ENCODE results near the gene CATSPERD. TPM values are rescaled to one million over a fixed set of nuclear protein-coding genes. Genes with fewer than 3 reads are reported as not detected.
A peak's percentile ranks its signal among the peaks of the same experiment; 100 is the strongest.

Gene CATSPERD
- total RNA-seq, 2 experiments from 2014 or later: not detected

GRCh38 chr19:5790559-5791520 lies 70.4 kb downstream of the CATSPERD start, which contains the start of gene DUS3L:
Gene DUS3L, minus strand, starts transcription at chr19:5791163. Its CDS starts 22 bp downstream, at chr19:5791141.
- peak; percentile 98 for DNase-seq
- POLR2A ChIA-PET: interaction anchor here (0.5 to 1.4 kb wide), 5 partner anchors 37 to 185 kb away, joined by 3 to 6 read pairs (median 3); partner anchors contain the start of genes NDUFA11 and RPL36
- Mint-ChIP-seq H3K27ac (peak within 1 kb of the TSS; percentile 100), H3K27me3 (no peaks in the 10 kb centered on the region), H3K9me3 (ENCODE audit: low read depth) (no peaks in the 10 kb centered on the region), H3K4me3 (peak within 1 kb of the TSS; percentile 98), H3K4me1 (peaks cover 13% of the 10 kb centered on the region), H3K36me3 (ENCODE audit: low read depth) (peaks cover 30% of the 10 kb centered on the region)
- intact Hi-C loops (cut with DNase I, micrococcal nuclease): loop anchor here (1.0 to 2.0 kb wide), 18 partner anchors 13 to 822 kb away; partner anchors contain the start of genes CATSPERD (in 2 of the 2), LONP1 (in 2 of the 2), MICOS13 (in 2 of the 2) and RPL36 (in 2 of the 2)
- CTCF ChIA-PET: interaction anchor here (1.1 to 4.3 kb wide), 3 partner anchors 13 to 101 kb away, joined by 4 to 15 read pairs (median 14); partner anchors contain the start of genes CATSPERD, LONP1, NRTN and RPL36
- ATAC-seq: peak; percentile 97

- no peak for DNase-seq
- Mint-ChIP-seq H3K36me3 (ENCODE audit: low read depth) (peaks cover 16% of the 10 kb centered on the region), H3K4me1 (peaks cover 13% of the 10 kb centered on the region), H3K4me3 (no peak overlapping the region), H3K27ac (no peak overlapping the region), H3K9me3 (ENCODE audit: low read depth) (no peaks in the 10 kb centered on the region), H3K27me3 (no peaks in the 10 kb centered on the region)
- no peak for ATAC-seq
- ChIA-PET POLR2A (interaction anchor here (0.7 kb wide), 1 partner anchor 73 kb away, joined by 3 read pairs; no protein-coding TSS in a partner anchor), CTCF (interaction anchor here (0.6 to 4.3 kb wide), 5 partner anchors 12 to 625 kb away, joined by 3 to 15 read pairs (median 4); partner anchors contain the start of genes NRTN and RPL36)
- intact Hi-C loops (cut with DNase I, micrococcal nuclease): no loop called here
Measured at GRCh38 chr19:5792224-5792623, 71.8 kb downstream of the CATSPERD start.

- ATAC-seq: no peak
- Mint-ChIP-seq H3K4me1 (peaks cover 13% of the 10 kb centered on the region), H3K27ac (no peak overlapping the region), H3K27me3 (no peaks in the 10 kb centered on the region), H3K36me3 (ENCODE audit: low read depth) (peaks cover 13% of the 10 kb centered on the region), H3K4me3 (no peak overlapping the region), H3K9me3 (ENCODE audit: low read depth) (no peaks in the 10 kb centered on the region)
- CTCF ChIA-PET: interaction anchor here (0.7 to 3.8 kb wide), 6 partner anchors 11 to 102 kb away, joined by 3 to 37 read pairs (median 3); partner anchors contain the start of gene NRTN
- POLR2A ChIA-PET: no interaction called here
- intact Hi-C loops (cut with DNase I, micrococcal nuclease): no loop called here
- DNase-seq: no peak
Measured at GRCh38 chr19:5793188-5793587, 72.8 kb downstream of the CATSPERD start.

GRCh38 chr19:5795382-5795919 lies 75.0 kb downstream of the CATSPERD start:
- H3K9me3 Mint-ChIP-seq (ENCODE audit: low read depth): no peaks in the 10 kb centered on the region
- no peak overlapping the region for H3K27ac Mint-ChIP-seq
- H3K36me3 Mint-ChIP-seq (ENCODE audit: low read depth): peaks cover under 1% of the 10 kb centered on the region
- CTCF ChIA-PET: interaction anchor here (0.9 to 3.8 kb wide), 3 partner anchors 8 to 32 kb away, joined by 3 to 37 read pairs (median 8); partner anchors contain the start of gene NRTN
- intact Hi-C loops (cut with DNase I, micrococcal nuclease): no loop called here
- DNase-seq (no peak), ATAC-seq (no peak)
- peaks cover 4% of the 10 kb centered on the region for H3K4me1 Mint-ChIP-seq
- no peak overlapping the region for H3K4me3 Mint-ChIP-seq
- H3K27me3 Mint-ChIP-seq: peaks cover 4% of the 10 kb centered on the region
- POLR2A ChIA-PET: interaction anchor here (1.1 kb wide), 1 partner anchor 9 kb away, joined by 3 read pairs; no protein-coding TSS in a partner anchor

GRCh38 chr19:5798244-5798643 lies 77.8 kb downstream of the CATSPERD start:
- CTCF ChIA-PET: no interaction called here

GRCh38 chr19:5799247-5800241 lies 79.1 kb downstream of the CATSPERD start:
- H3K36me3 Mint-ChIP-seq (ENCODE audit: low read depth): no peaks in the 10 kb centered on the region
- H3K27ac Mint-ChIP-seq: no peak overlapping the region
- ChIA-PET CTCF (interaction anchor here (0.9 kb wide), 1 partner anchor 224 kb away, joined by 3 read pairs; no protein-coding TSS in a partner anchor), POLR2A (no interaction called here)
- ATAC-seq: no peak
- H3K9me3 Mint-ChIP-seq (ENCODE audit: low read depth): no peaks in the 10 kb centered on the region
- no peak for DNase-seq
- H3K4me3 Mint-ChIP-seq: no peak overlapping the region
- peaks cover 18% of the 10 kb centered on the region for H3K27me3 Mint-ChIP-seq
- intact Hi-C loops (cut with DNase I, micrococcal nuclease): loop anchor here in 1 of 2 experiments (5.0 kb wide), 1 partner anchor 163 kb away; no protein-coding TSS in a partner anchor
- peaks cover 20% of the 10 kb centered on the region for H3K4me1 Mint-ChIP-seq

More at GRCh38 chr19:5798244-5798643, 77.8 kb downstream of the CATSPERD start:
- peaks cover 17% of the 10 kb centered on the region for H3K27me3 Mint-ChIP-seq
- H3K27ac Mint-ChIP-seq: no peak overlapping the region
- no peaks in the 10 kb centered on the region for H3K36me3 Mint-ChIP-seq (ENCODE audit: low read depth)
- ATAC-seq (no peak), DNase-seq (no peak)
- no peaks in the 10 kb centered on the region for H3K9me3 Mint-ChIP-seq (ENCODE audit: low read depth)
- H3K4me1 Mint-ChIP-seq: peaks cover 9% of the 10 kb centered on the region
- intact Hi-C loops (cut with DNase I, micrococcal nuclease): no loop called here
- POLR2A ChIA-PET: no interaction called here
- no peak overlapping the region for H3K4me3 Mint-ChIP-seq

- DNase-seq (no peak), ATAC-seq (no peak)
- Mint-ChIP-seq H3K27ac (no peak overlapping the region), H3K9me3 (ENCODE audit: low read depth) (no peaks in the 10 kb centered on the region), H3K4me3 (no peak overlapping the region), H3K4me1 (peaks cover 21% of the 10 kb centered on the region), H3K27me3 (peaks cover 20% of the 10 kb centered on the region), H3K36me3 (ENCODE audit: low read depth) (no peaks in the 10 kb centered on the region)
- CTCF ChIA-PET: interaction anchor here (0.7 to 0.9 kb wide), 3 partner anchors 74 to 223 kb away, joined by 3 read pairs; no protein-coding TSS in a partner anchor
- POLR2A ChIA-PET: interaction anchor here (0.6 kb wide), 1 partner anchor 12 kb away, joined by 3 read pairs; no protein-coding TSS in a partner anchor
- intact Hi-C loops (cut with DNase I, micrococcal nuclease): loop anchor here in 1 of 2 experiments (5.0 kb wide), 1 partner anchor 162 kb away; no protein-coding TSS in a partner anchor
Measured at GRCh38 chr19:5800361-5801270, 80.2 kb downstream of the CATSPERD start.

- H3K27me3 Mint-ChIP-seq: peaks cover 20% of the 10 kb centered on the region
- H3K9me3 Mint-ChIP-seq (ENCODE audit: low read depth): no peaks in the 10 kb centered on the region
- ChIA-PET CTCF (interaction anchor here (0.6 to 0.7 kb wide), 4 partner anchors 13 to 89 kb away, joined by 3 read pairs; no protein-coding TSS in a partner anchor), POLR2A (no interaction called here)
- H3K4me3 Mint-ChIP-seq: no peak overlapping the region
- intact Hi-C loops (cut with DNase I, micrococcal nuclease): loop anchor here in 1 of 2 experiments (5.0 kb wide), 1 partner anchor 160 kb away; no protein-coding TSS in a partner anchor
- no peak overlapping the region for H3K27ac Mint-ChIP-seq
- H3K36me3 Mint-ChIP-seq (ENCODE audit: low read depth): no peaks in the 10 kb centered on the region
- DNase-seq (peak; percentile 39), ATAC-seq (no peak)
- H3K4me1 Mint-ChIP-seq: peaks cover 21% of the 10 kb centered on the region
Measured at GRCh38 chr19:5801796-5802619, 81.6 kb downstream of the CATSPERD start.

- intact Hi-C loops (cut with DNase I, micrococcal nuclease): loop anchor here in 1 of 2 experiments (5.0 kb wide), 1 partner anchor 159 kb away; no protein-coding TSS in a partner anchor
- Mint-ChIP-seq H3K4me3 (peak overlapping the region; percentile 63), H3K27ac (peak overlapping the region; percentile 47), H3K4me1 (peaks cover 21% of the 10 kb centered on the region), H3K9me3 (ENCODE audit: low read depth) (no peaks in the 10 kb centered on the region), H3K36me3 (ENCODE audit: low read depth) (no peaks in the 10 kb centered on the region), H3K27me3 (peaks cover 20% of the 10 kb centered on the region)
- ChIA-PET CTCF (interaction anchor here (0.5 to 2.3 kb wide), 25 partner anchors 9 to 1366 kb away, joined by 3 to 37 read pairs (median 6); partner anchors contain the start of genes CATSPERD, DUS3L, NDUFA11 and RANBP3), POLR2A (interaction anchor here (0.7 to 1.6 kb wide), 5 partner anchors 9 to 117 kb away, joined by 3 to 18 read pairs (median 3); partner anchors contain the start of genes NDUFA11 and VMAC)
- DNase-seq (no peak), ATAC-seq (peak; percentile 2)
Measured at GRCh38 chr19:5803441-5803751, 83.0 kb downstream of the CATSPERD start.
